ENCODE data around the gene HUNK.
"Not testable (repeated sequence)": the region's sequence is repeated elsewhere in the genome, so short reads cannot be mapped to it uniquely, and the experiment has no call there.

The HUNK gene

GRCh38 chr21:31871371-31871770 is 1.4 kb upstream of the HUNK start:
- DNase-seq: not testable (repeated sequence)

- no peak for DNase-seq
Measured at GRCh38 chr21:31872072-31872451, 758 bp upstream of the HUNK start.

GRCh38 chr21:31873275-31873695 is 465 bp downstream of the HUNK start:
- no peak for DNase-seq

GRCh38 chr21:31873696-31874599 is 1.1 kb downstream of the HUNK start:
- DNase-seq: peak; percentile 14 to 20

- no peak for DNase-seq
Measured at GRCh38 chr21:31874812-31875212, 2.0 kb downstream of the HUNK start.

GRCh38 chr21:31875496-31876015 is 2.7 kb downstream of the HUNK start:
- DNase-seq: no peak

GRCh38 chr21:31877463-31877957 is 4.7 kb downstream of the HUNK start:
- no peak for DNase-seq

GRCh38 chr21:31878831-31879230 is 6.0 kb downstream of the HUNK start:
- DNase-seq: no peak

- DNase-seq: no peak
Measured at GRCh38 chr21:31879241-31879650, 6.4 kb downstream of the HUNK start.

GRCh38 chr21:31879911-31880310 is 7.1 kb downstream of the HUNK start:
- no peak for DNase-seq

GRCh38 chr21:31880816-31881215 is 8.0 kb downstream of the HUNK start:
- DNase-seq: no peak

GRCh38 chr21:31882711-31883110 is 9.9 kb downstream of the HUNK start:
- DNase-seq: no peak

GRCh38 chr21:31885146-31885545 is 12.3 kb downstream of the HUNK start:
- DNase-seq: no peak

- DNase-seq: no peak
Measured at GRCh38 chr21:31886915-31887314, 14.1 kb downstream of the HUNK start.

GRCh38 chr21:31887391-31887841 is 14.6 kb downstream of the HUNK start:
- no peak for DNase-seq

- no peak for DNase-seq
Measured at GRCh38 chr21:31888936-31889371, 16.1 kb downstream of the HUNK start.

- DNase-seq: no peak
Measured at GRCh38 chr21:31889460-31889859, 16.6 kb downstream of the HUNK start.

GRCh38 chr21:31892686-31893085 is 19.9 kb downstream of the HUNK start:
- no peak for DNase-seq

- DNase-seq: no peak
Measured at GRCh38 chr21:31893851-31894415, 21.1 kb downstream of the HUNK start.

- DNase-seq: no peak
Measured at GRCh38 chr21:31894457-31894856, 21.6 kb downstream of the HUNK start.

GRCh38 chr21:31895077-31895835 is 22.4 kb downstream of the HUNK start:
- no peak for DNase-seq

- no peak for DNase-seq
Measured at GRCh38 chr21:31896019-31896418, 23.2 kb downstream of the HUNK start.

GRCh38 chr21:31897311-31897710 is 24.5 kb downstream of the HUNK start:
- DNase-seq: no peak

Data from CD4-positive, alpha-beta T cell treated with Interleukin-4 for 1 hour (primary cell).